Bronchial epithelial cell (primary cell): Measurements from ENCODE around the gene ARHGAP25. TPM values are rescaled to one million over a fixed set of nuclear protein-coding genes. Genes with fewer than 3 reads are reported as not detected.
A peak's percentile ranks its signal among the peaks of the same experiment; 100 is the strongest.

Experiments used
- DNase-seq: peaks from one replicate; pipeline ENCODE4 v3.0.0-alpha.2; 2010; ENCODE audit warnings: low read depth
- FAIRE-seq: peaks from 2 replicates; lab custom pipeline; 2011; peaks lifted over from hg19 to GRCh38; lab: Jason Lieb, UNC
- H3K27me3 ChIP-seq: 2 replicates; pipeline ENCODE4 v1.5.1; 2011; ENCODE audit warnings: low read length; ENCODE audit not compliant: control insufficient read depth, insufficient read depth
- H3K36me3 ChIP-seq: 2 replicates; pipeline ENCODE4 v1.5.1; 2011; ENCODE audit warnings: low read length; ENCODE audit not compliant: control insufficient read depth, insufficient read depth
- H3K4me3 ChIP-seq: 2 replicates; pipeline ENCODE4 v1.5.1; 2011; ENCODE audit warnings: mild to moderate bottlenecking, low read depth, low read length, control low read depth
- total RNA-seq: library from RNA; depleted of rRNA; stranded (reverse); fragments of >200 nt; gene quantifications from 2 replicates; pipeline ENCODE4 v1.2.1, GENCODE V29; 2014
- TF ChIP-seq, protein P1 (sequence below): IDR thresholded peaks from 2 replicates; pipeline ENCODE4 v1.5.1; 2011; ENCODE audit warnings: mild to moderate bottlenecking, moderate library complexity, low read length, control low read depth, inconsistent platforms; ENCODE audit not compliant: insufficient read depth, severe bottlenecking

Gene ARHGAP25
- total RNA-seq, 1 donor from 2014 or later: 0.79 TPM

DNA sequence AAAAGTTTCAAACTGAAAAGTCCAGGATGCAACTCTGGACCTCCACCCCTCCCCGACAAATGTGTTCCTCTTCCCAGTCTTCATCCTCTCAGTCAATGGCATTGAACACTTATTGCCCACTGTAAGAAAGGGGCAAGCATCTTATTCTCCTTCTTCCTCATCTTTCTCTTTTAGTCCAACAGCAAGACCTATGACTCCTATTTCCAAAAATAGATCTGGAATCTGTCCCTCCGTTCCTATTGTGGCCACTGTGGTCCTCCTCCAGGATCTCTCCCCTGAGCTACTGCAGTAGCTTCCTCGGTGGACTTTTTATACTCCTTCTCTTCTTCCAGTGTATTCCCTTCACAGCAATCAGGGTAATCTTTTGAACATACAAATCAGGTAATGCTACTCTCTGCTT is 28.0 kb upstream of the ARHGAP25 start:
- no peak for FAIRE-seq
- TF ChIP-seq, protein P1, sequence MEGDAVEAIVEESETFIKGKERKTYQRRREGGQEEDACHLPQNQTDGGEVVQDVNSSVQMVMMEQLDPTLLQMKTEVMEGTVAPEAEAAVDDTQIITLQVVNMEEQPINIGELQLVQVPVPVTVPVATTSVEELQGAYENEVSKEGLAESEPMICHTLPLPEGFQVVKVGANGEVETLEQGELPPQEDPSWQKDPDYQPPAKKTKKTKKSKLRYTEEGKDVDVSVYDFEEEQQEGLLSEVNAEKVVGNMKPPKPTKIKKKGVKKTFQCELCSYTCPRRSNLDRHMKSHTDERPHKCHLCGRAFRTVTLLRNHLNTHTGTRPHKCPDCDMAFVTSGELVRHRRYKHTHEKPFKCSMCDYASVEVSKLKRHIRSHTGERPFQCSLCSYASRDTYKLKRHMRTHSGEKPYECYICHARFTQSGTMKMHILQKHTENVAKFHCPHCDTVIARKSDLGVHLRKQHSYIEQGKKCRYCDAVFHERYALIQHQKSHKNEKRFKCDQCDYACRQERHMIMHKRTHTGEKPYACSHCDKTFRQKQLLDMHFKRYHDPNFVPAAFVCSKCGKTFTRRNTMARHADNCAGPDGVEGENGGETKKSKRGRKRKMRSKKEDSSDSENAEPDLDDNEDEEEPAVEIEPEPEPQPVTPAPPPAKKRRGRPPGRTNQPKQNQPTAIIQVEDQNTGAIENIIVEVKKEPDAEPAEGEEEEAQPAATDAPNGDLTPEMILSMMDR: no peak
- Histone ChIP-seq H3K36me3 (no peaks in the 10 kb centered on the region), H3K4me3 (no peak overlapping the region), H3K27me3 (no peaks in the 10 kb centered on the region)
- DNase-seq: no peak

DNA sequence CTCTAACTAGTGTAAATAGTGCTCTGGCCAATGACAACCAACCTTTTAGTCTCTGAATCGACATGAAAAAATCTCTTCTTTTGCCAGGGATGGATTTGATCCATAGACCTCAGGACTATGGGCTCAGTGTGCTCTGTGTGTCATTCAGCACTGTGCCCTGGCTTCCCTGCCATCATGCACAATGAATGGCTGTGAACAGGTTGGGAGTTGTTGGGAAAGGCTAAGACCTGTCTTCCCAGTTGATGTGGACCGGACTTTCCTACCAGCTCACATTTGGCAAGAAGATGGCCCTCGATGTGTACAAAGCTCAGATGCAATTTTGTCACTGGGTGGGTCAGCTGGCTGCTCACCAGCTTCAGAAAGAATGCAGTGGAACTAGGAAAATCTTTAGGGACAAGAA is 26.0 kb upstream of the ARHGAP25 start:
- no peak for FAIRE-seq
- TF ChIP-seq, protein P1: no peak
- H3K36me3 ChIP-seq: no peaks in the 10 kb centered on the region
- no peak for DNase-seq
- H3K4me3 ChIP-seq: no peak overlapping the region
- H3K27me3 ChIP-seq: no peaks in the 10 kb centered on the region

DNA sequence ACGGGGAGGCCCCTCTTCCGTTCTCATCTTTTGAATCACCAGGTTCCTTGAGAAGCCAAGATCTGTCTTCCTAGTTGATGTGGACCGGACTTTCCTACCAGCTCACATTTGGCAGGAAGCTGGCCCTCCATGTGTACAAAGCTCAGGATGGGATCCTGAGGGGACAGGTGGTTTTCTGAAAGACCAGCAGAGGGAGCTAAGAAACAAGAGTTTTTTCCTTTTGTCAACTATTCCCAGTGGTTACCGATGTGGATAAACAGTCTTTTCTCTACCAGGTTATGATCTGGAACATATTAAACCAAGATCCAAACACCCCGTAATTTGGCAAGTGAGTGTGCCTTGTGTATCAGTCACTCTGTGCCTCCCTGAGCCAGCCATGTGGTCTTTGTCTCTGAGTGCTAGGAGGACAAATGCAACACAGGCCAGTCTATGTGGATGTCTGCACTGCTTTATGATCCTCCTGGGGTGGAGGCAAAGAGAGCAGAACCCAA is 25.1 kb upstream of the ARHGAP25 start:
- no peak overlapping the region for H3K4me3 ChIP-seq
- TF ChIP-seq, protein P1: peak; percentile 67
- DNase-seq (peak; percentile 50), FAIRE-seq (no peak)
- H3K36me3 ChIP-seq: no peaks in the 10 kb centered on the region
- H3K27me3 ChIP-seq: no peaks in the 10 kb centered on the region

DNA sequence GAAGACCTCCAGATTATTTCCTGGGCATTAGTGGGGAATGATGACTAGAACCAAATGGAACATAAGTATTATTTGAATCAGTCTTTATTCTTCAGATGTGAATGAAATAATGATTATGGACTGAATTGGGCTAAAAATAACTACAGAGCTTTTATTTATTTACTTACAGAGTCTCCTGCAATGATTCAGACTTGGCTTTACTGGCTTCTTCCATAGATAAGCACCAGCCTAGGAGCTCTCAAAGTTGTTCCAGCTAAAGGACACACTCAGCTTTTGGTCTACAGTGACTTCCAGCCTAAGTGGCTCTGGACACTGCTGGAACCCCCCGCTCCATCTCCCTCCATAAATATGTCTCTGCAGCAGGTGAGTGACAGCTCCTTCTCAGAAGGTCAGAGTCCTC is 24.3 kb upstream of the ARHGAP25 start:
- FAIRE-seq (no peak), DNase-seq (no peak)
- TF ChIP-seq, protein P1: no peak
- Histone ChIP-seq H3K36me3 (no peaks in the 10 kb centered on the region), H3K4me3 (no peak overlapping the region), H3K27me3 (no peaks in the 10 kb centered on the region)

DNA sequence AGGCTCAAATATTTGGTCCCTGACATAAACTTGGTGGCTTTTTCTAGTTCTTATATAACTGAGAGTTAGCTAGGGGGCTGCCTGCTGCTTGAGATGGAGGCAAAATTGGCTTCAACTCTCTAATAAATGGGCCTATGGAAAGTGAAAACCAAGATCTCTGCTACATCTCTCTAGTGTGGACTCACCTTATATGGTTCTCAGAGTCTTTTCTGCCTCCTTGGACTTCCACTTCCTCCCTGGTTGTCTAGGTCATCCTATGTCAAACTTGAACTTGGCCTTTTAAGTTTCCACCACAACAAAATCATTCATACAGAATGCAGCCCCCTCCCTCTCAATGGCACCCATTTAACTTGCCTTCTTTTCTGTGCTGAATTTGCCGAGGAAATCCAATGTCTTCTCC is 23.9 kb upstream of the ARHGAP25 start:
- no peak for FAIRE-seq
- Histone ChIP-seq H3K36me3 (no peaks in the 10 kb centered on the region), H3K4me3 (no peak overlapping the region), H3K27me3 (no peaks in the 10 kb centered on the region)
- no peak for DNase-seq
- TF ChIP-seq, protein P1: no peak

DNA sequence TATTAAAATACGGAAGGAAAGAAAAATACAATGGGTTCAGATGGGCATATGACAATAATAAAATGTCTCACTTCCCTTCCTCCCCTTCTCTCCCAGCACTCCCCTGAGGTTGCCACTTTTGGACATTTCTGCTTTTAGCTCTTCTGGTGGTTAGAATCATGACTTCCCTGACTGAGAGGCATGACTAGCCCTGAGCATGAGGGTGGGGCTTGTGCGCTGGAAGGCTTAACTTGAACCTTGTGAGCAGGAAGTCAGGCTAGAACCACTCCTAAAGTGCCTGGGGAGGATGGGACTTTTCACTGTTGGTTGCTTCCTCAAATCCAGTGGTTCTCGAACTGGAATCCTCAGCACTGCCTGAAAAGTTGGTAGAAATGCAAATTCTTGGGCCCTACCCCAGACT is 19.7 kb upstream of the ARHGAP25 start:
- Histone ChIP-seq H3K36me3 (no peaks in the 10 kb centered on the region), H3K4me3 (no peak overlapping the region), H3K27me3 (no peaks in the 10 kb centered on the region)
- no peak for DNase-seq
- peak; percentile 13 for FAIRE-seq
- TF ChIP-seq, protein P1: no peak
